KMS-11 (cell line): ENCODE measurements around the gene SCN10A.

Experiments
- H2AFZ ChIP-seq: fragments of 200-600 bp; sonication (generic); 2 replicates; pipeline ENCODE4 v1.6.1; 2016; ENCODE audit warnings: antibody characterized with exemption, mixed run types, low read depth
- H3K27ac ChIP-seq: fragments of 200-600 bp; sonication (generic); 2 replicates; pipeline ENCODE4 v1.6.1; 2016; ENCODE audit warnings: mild to moderate bottlenecking, mixed run types
- H3K27me3 ChIP-seq: fragments of 200-600 bp; sonication (generic); 2 replicates; pipeline ENCODE4 v1.6.1; 2017; ENCODE audit warnings: mild to moderate bottlenecking, low read depth, mixed run types, moderate library complexity; ENCODE audit not compliant: insufficient read depth
- H3K36me3 ChIP-seq: fragments of 200-600 bp; sonication (generic); 2 replicates; pipeline ENCODE4 v1.6.1; 2017; ENCODE audit warnings: mild to moderate bottlenecking, mixed run types; ENCODE audit not compliant: insufficient read depth
- H3K4me1 ChIP-seq: fragments of 200-600 bp; sonication (generic); 2 replicates; pipeline ENCODE4 v1.6.1; 2016; ENCODE audit warnings: mild to moderate bottlenecking, low read depth, mixed run types; ENCODE audit not compliant: poor library complexity, severe bottlenecking
- H3K4me2 ChIP-seq: fragments of 200-600 bp; sonication (generic); 2 replicates; pipeline ENCODE4 v1.7.0; 2016; ENCODE audit warnings: mild to moderate bottlenecking, mixed run types
- H3K4me3 ChIP-seq: fragments of 200-600 bp; sonication (generic); IDR thresholded peaks from 2 replicates; pipeline ENCODE4 v1.6.1; 2017; ENCODE audit warnings: low read depth, low read length, mixed read lengths; ENCODE audit not compliant: insufficient read depth
- H3K79me2 ChIP-seq: fragments of 200-600 bp; sonication (generic); 2 replicates; pipeline ENCODE4 v1.6.1; 2016; ENCODE audit warnings: low read depth, mixed run types; ENCODE audit not compliant: insufficient read depth
- H3K9ac ChIP-seq: fragments of 200-600 bp; sonication (generic); 2 replicates; pipeline ENCODE4 v1.6.1; 2016; ENCODE audit warnings: mild to moderate bottlenecking, mixed run types
- H4K20me1 ChIP-seq: fragments of 200-600 bp; sonication (generic); 2 replicates; pipeline ENCODE4 v1.6.1; 2016; ENCODE audit warnings: mild to moderate bottlenecking, mixed run types; ENCODE audit not compliant: insufficient read depth
- TF ChIP-seq, protein P1 (sequence below): fragments of 200-600 bp; sonication (generic); conservative IDR thresholded peaks from 2 replicates; pipeline ENCODE4 v1.6.1; 2017; ENCODE audit warnings: low read depth, mild to moderate bottlenecking, antibody characterized with exemption, low read length, moderate library complexity, mixed read lengths

The SCN10A gene

DNA sequence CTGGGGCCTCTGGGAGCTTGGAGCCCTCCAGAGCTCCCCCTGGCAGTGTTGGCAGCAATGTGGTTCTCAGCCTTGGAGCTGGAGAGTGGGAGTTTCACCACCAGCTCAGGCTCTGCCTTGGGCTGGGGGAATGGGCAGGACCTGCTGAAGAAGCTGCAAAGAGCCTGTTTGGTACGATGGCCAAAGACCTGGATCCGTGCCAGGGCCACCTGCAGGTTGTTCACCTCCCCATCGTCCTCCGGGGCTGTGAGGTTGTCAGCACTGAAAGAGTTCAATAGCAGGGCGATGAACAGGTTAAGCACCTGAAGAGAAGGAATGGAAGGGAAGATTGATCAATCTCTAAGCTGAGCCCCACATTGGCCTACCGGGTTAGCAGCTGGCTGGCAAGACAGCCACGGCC, 89.3 kb downstream of the SCN10A start:
- no peak overlapping the region for H3K27ac ChIP-seq
- no peak overlapping the region for H3K9ac ChIP-seq
- H3K36me3 ChIP-seq = no peaks in the 10 kb centered on the region
- H3K4me1 ChIP-seq = no peaks in the 10 kb centered on the region
- H2AFZ ChIP-seq = no peak overlapping the region
- TF ChIP-seq, protein P1, sequence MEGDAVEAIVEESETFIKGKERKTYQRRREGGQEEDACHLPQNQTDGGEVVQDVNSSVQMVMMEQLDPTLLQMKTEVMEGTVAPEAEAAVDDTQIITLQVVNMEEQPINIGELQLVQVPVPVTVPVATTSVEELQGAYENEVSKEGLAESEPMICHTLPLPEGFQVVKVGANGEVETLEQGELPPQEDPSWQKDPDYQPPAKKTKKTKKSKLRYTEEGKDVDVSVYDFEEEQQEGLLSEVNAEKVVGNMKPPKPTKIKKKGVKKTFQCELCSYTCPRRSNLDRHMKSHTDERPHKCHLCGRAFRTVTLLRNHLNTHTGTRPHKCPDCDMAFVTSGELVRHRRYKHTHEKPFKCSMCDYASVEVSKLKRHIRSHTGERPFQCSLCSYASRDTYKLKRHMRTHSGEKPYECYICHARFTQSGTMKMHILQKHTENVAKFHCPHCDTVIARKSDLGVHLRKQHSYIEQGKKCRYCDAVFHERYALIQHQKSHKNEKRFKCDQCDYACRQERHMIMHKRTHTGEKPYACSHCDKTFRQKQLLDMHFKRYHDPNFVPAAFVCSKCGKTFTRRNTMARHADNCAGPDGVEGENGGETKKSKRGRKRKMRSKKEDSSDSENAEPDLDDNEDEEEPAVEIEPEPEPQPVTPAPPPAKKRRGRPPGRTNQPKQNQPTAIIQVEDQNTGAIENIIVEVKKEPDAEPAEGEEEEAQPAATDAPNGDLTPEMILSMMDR = no peak
- no peak overlapping the region for H3K4me3 ChIP-seq
- no peaks in the 10 kb centered on the region for H3K27me3 ChIP-seq
- no peak overlapping the region for H3K4me2 ChIP-seq
- H3K79me2 ChIP-seq = no peaks in the 10 kb centered on the region
- H4K20me1 ChIP-seq = no peaks in the 10 kb centered on the region

- no peak overlapping the region for H2AFZ ChIP-seq
- TF ChIP-seq, protein P1 = no peak
- H3K4me3 ChIP-seq = no peak overlapping the region
- H3K4me2 ChIP-seq = no peak overlapping the region
- H3K9ac ChIP-seq = no peak overlapping the region
- no peaks in the 10 kb centered on the region for H3K4me1 ChIP-seq
- H3K79me2 ChIP-seq = no peaks in the 10 kb centered on the region
- H3K27me3 ChIP-seq = no peaks in the 10 kb centered on the region
- H3K27ac ChIP-seq = no peak overlapping the region
- H4K20me1 ChIP-seq = no peaks in the 10 kb centered on the region
- no peaks in the 10 kb centered on the region for H3K36me3 ChIP-seq
These were observed 90.1 kb downstream of the SCN10A start for GRCh38 chr3:38725726-38726419.

- no peaks in the 10 kb centered on the region for H4K20me1 ChIP-seq
- no peak overlapping the region for H3K4me3 ChIP-seq
- H3K27ac ChIP-seq = no peak overlapping the region
- no peaks in the 10 kb centered on the region for H3K4me1 ChIP-seq
- H3K36me3 ChIP-seq = no peaks in the 10 kb centered on the region
- H3K79me2 ChIP-seq = no peaks in the 10 kb centered on the region
- TF ChIP-seq, protein P1 = no peak
- no peaks in the 10 kb centered on the region for H3K27me3 ChIP-seq
- no peak overlapping the region for H3K4me2 ChIP-seq
- no peak overlapping the region for H2AFZ ChIP-seq
- H3K9ac ChIP-seq = no peak overlapping the region
These were observed 91.7 kb downstream of the SCN10A start for GRCh38 chr3:38724392-38724736.

GRCh38 chr3:38723569-38724391, 92.2 kb downstream of the SCN10A start:
- no peak overlapping the region for H3K4me3 ChIP-seq
- H3K4me1 ChIP-seq = no peaks in the 10 kb centered on the region
- no peaks in the 10 kb centered on the region for H3K79me2 ChIP-seq
- no peak overlapping the region for H3K4me2 ChIP-seq
- no peak overlapping the region for H3K9ac ChIP-seq
- H3K27ac ChIP-seq = no peak overlapping the region
- H3K36me3 ChIP-seq = no peaks in the 10 kb centered on the region
- H4K20me1 ChIP-seq = no peaks in the 10 kb centered on the region
- TF ChIP-seq, protein P1 = no peak
- H3K27me3 ChIP-seq = no peaks in the 10 kb centered on the region
- H2AFZ ChIP-seq = no peak overlapping the region
